ENCODE data around the gene DDX23. TPM values are rescaled to one million over a fixed set of nuclear protein-coding genes. Genes with fewer than 3 reads are reported as not detected.
A peak's percentile ranks its signal among the peaks of the same experiment; 100 is the strongest.

DDX23 gene
- total and polyA plus RNA-seq, 4 donors: 36.6 to 86.7 (median 61.7) TPM

- ATAC-seq (ENCODE audit: insufficient read depth, low FRiP score) (no peak), DNase-seq (no peak)
- Histone ChIP-seq H3K27ac (ENCODE audit: low read depth in 1 of 2, low read length in 1 of 2) (no peak overlapping the region), H3K9me3 (ENCODE audit: control insufficient read depth in 4 of 4, insufficient read depth in 3 of 4, low read length in 3 of 4) (no peaks in the 10 kb centered on the region), H3K36me3 (ENCODE audit: control insufficient read depth in 4 of 4, insufficient read depth in 4 of 4, low read length in 4 of 4) (no peaks in the 10 kb centered on the region), H3K4me1 (ENCODE audit: control insufficient read depth in 5 of 5, insufficient read depth in 5 of 5, low read length in 5 of 5) (peaks cover 0 to 7% (median 2%) of the 10 kb centered on the region in 5 donors), H3K9ac (ENCODE audit: insufficient read depth in 1 of 2, low read length in 2 of 2) (no peak overlapping the region), H3K4me3 (no peak overlapping the region), H3K27me3 (ENCODE audit: control insufficient read depth in 3 of 3, insufficient read depth in 3 of 3, low read length in 2 of 3) (peaks cover 0 to 18% (median 5%) of the 10 kb centered on the region in 3 donors)
- TF ChIP-seq CTCF (IDR thresholded peaks at IDR 0.05; ENCODE audit: control extremely low read depth, extremely low read depth): no peak
- 83 to 85% methylated on average over 1 of the region's 1 CpG for WGBS, 2 donors
Observed at GRCh38 chr12:48894271-48894670, 42.3 kb upstream of the DDX23 start.

- WGBS, 2 donors: 8 to 9% methylated on average over 34 to 37 of the region's 37 CpGs
- TF ChIP-seq CTCF (IDR thresholded peaks at IDR 0.05; ENCODE audit: control extremely low read depth, extremely low read depth): peak; percentile 96
- peaks cover 0 to 7% (median 2%) of the 10 kb centered on the region in 5 donors for H3K4me1 ChIP-seq (ENCODE audit: control insufficient read depth in 5 of 5, insufficient read depth in 5 of 5, low read length in 5 of 5)
- ATAC-seq (ENCODE audit: insufficient read depth, low FRiP score) (peak; percentile 77), DNase-seq (peak; percentile 78 to 86 (median 82))
- no peaks in the 10 kb centered on the region for H3K9me3 ChIP-seq (ENCODE audit: control insufficient read depth in 4 of 4, insufficient read depth in 3 of 4, low read length in 3 of 4)
- H3K9ac ChIP-seq (ENCODE audit: insufficient read depth in 1 of 2, low read length in 2 of 2): no peak overlapping the region
- H3K36me3 ChIP-seq (ENCODE audit: control insufficient read depth in 4 of 4, insufficient read depth in 4 of 4, low read length in 4 of 4): no peaks in the 10 kb centered on the region
- no peak overlapping the region for H3K27ac ChIP-seq (ENCODE audit: low read depth in 1 of 2, low read length in 1 of 2)
- peaks cover 0 to 15% (median 5%) of the 10 kb centered on the region in 3 donors for H3K27me3 ChIP-seq (ENCODE audit: control insufficient read depth in 3 of 3, insufficient read depth in 3 of 3, low read length in 2 of 3)
- H3K4me3 ChIP-seq: no peak overlapping the region
Observed at GRCh38 chr12:48890657-48891418, 38.9 kb upstream of the DDX23 start.

GRCh38 chr12:48889679-48890078 is 37.7 kb upstream of the DDX23 start:
- H3K27me3 ChIP-seq (ENCODE audit: control insufficient read depth in 3 of 3, insufficient read depth in 3 of 3, low read length in 2 of 3): peaks cover 0 to 15% (median 5%) of the 10 kb centered on the region in 3 donors
- no peaks in the 10 kb centered on the region for H3K36me3 ChIP-seq (ENCODE audit: control insufficient read depth in 4 of 4, insufficient read depth in 4 of 4, low read length in 4 of 4)
- H3K4me3 ChIP-seq: no peak overlapping the region
- peak overlapping the region in 1 of 2 donors; percentile 7 for H3K9ac ChIP-seq (ENCODE audit: insufficient read depth in 1 of 2, low read length in 2 of 2)
- no peaks in the 10 kb centered on the region for H3K9me3 ChIP-seq (ENCODE audit: control insufficient read depth in 4 of 4, insufficient read depth in 3 of 4, low read length in 3 of 4)
- no peak overlapping the region for H3K27ac ChIP-seq (ENCODE audit: low read depth in 1 of 2, low read length in 1 of 2)
- ATAC-seq (ENCODE audit: insufficient read depth, low FRiP score) (no peak), DNase-seq (no peak)
- WGBS, 2 donors: 86 to 88% methylated on average over 3 of the region's 3 CpGs
- TF ChIP-seq CTCF (IDR thresholded peaks at IDR 0.05; ENCODE audit: control extremely low read depth, extremely low read depth): no peak
- H3K4me1 ChIP-seq (ENCODE audit: control insufficient read depth in 5 of 5, insufficient read depth in 5 of 5, low read length in 5 of 5): peaks cover 0 to 7% (median 2%) of the 10 kb centered on the region in 5 donors
